HL-60 (cell line): ENCODE results near the gene VCPKMT.

Source experiments
- DNase-seq, 2 experiments: peaks; one replicate each; pipeline ENCODE4 v3.0.0-alpha.2; 2010 to 2020; ENCODE audit warnings: low read depth in 1 of 2, low spot score in 1 of 2
- H3K27ac ChIP-seq: fragments of 250-450 bp; sonication (Bioruptor Pico); replicated peaks from 2 replicates; pipeline ENCODE4 v1.5.1; 2020; ENCODE audit warnings: mild to moderate bottlenecking, moderate library complexity
- H3K27me3 ChIP-seq: fragments of 250-450 bp; sonication (Bioruptor Pico); 2 replicates; pipeline ENCODE4 v1.5.1; 2021; ENCODE audit warnings: mild to moderate bottlenecking, moderate library complexity; ENCODE audit not compliant: insufficient read depth, poor library complexity, severe bottlenecking
- H3K4me3 ChIP-seq: replicated peaks from 2 replicates; pipeline ENCODE4 v1.5.1; 2011; ENCODE audit warnings: mild to moderate bottlenecking, control low read depth, low read length; ENCODE audit not compliant: insufficient read depth
- CTCF ChIP-seq: IDR thresholded peaks from one replicate; pipeline ENCODE4 v1.5.1; 2011; ENCODE audit warnings: low read length, control low read depth, inconsistent platforms; ENCODE audit not compliant: insufficient read depth
- GABPA ChIP-seq: IDR thresholded peaks from 2 replicates; pipeline ENCODE4 v1.6.1; 2012; ENCODE audit warnings: low read depth
- POLR2AphosphoS5 ChIP-seq: IDR thresholded peaks from 2 replicates; pipeline ENCODE4 v1.6.1; 2012; ENCODE audit warnings: low read depth
- SPI1 ChIP-seq: IDR thresholded peaks from 2 replicates; pipeline ENCODE4 v1.6.1; 2012; ENCODE audit warnings: low read depth, mild to moderate bottlenecking, borderline replicate concordance
- TF ChIP-seq, protein P1 (sequence below): IDR thresholded peaks from 2 replicates; pipeline ENCODE4 v1.6.1; 2012; ENCODE audit warnings: low read depth; ENCODE audit not compliant: insufficient replicate concordance

Gene VCPKMT

GRCh38 chr14:50113381-50114035 is 2.9 kb downstream of the VCPKMT start:
- DNase-seq: no peak
- Histone ChIP-seq H3K27me3 (no peaks in the 10 kb centered on the region), H3K4me3 (no peak overlapping the region), H3K27ac (no peak overlapping the region)
- TF ChIP-seq POLR2AphosphoS5 (no peak), SPI1 (no peak), CTCF (no peak), GABPA (no peak)
- TF ChIP-seq, protein P1, sequence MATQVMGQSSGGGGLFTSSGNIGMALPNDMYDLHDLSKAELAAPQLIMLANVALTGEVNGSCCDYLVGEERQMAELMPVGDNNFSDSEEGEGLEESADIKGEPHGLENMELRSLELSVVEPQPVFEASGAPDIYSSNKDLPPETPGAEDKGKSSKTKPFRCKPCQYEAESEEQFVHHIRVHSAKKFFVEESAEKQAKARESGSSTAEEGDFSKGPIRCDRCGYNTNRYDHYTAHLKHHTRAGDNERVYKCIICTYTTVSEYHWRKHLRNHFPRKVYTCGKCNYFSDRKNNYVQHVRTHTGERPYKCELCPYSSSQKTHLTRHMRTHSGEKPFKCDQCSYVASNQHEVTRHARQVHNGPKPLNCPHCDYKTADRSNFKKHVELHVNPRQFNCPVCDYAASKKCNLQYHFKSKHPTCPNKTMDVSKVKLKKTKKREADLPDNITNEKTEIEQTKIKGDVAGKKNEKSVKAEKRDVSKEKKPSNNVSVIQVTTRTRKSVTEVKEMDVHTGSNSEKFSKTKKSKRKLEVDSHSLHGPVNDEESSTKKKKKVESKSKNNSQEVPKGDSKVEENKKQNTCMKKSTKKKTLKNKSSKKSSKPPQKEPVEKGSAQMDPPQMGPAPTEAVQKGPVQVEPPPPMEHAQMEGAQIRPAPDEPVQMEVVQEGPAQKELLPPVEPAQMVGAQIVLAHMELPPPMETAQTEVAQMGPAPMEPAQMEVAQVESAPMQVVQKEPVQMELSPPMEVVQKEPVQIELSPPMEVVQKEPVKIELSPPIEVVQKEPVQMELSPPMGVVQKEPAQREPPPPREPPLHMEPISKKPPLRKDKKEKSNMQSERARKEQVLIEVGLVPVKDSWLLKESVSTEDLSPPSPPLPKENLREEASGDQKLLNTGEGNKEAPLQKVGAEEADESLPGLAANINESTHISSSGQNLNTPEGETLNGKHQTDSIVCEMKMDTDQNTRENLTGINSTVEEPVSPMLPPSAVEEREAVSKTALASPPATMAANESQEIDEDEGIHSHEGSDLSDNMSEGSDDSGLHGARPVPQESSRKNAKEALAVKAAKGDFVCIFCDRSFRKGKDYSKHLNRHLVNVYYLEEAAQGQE: no peak

DNA sequence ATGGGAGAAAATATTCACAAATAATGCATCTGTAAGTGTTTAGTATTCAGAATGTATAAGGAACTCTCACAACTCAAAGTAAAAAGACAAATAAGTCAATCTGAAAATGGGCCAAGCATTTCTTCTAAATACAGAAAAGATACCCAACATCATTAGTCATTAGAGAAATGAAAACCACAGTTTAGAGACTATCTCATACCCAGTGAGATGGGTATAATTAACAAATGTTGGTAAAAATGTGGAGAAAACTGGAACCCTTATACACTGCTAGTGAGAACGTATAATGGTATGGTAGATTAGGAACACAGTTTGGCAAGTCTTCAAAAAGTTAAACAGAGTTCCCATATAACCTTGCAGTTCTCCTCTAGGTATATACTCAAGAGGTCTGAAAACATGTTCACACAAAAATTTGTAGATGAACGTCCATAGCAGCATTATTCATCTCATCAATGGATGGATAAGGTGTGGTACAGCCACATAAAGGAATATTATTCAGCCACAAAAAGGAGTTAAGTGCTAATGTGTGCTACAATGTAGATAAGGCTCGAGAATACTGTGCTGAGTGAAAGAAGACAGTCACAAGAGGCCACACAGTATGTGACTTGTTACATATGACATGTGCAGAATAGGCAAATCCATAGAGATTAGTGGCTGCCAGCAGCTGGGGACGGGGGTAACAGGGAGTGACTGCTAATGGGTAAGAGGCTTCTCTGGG is 5.9 kb downstream of the VCPKMT start:
- Histone ChIP-seq H3K27ac (no peak overlapping the region), H3K27me3 (no peaks in the 10 kb centered on the region), H3K4me3 (no peak overlapping the region)
- no peak for TF ChIP-seq POLR2AphosphoS5
- TF ChIP-seq, protein P1: no peak
- no peak for TF ChIP-seq SPI1
- TF ChIP-seq GABPA: no peak
- TF ChIP-seq CTCF: no peak
- DNase-seq: no peak

DNA sequence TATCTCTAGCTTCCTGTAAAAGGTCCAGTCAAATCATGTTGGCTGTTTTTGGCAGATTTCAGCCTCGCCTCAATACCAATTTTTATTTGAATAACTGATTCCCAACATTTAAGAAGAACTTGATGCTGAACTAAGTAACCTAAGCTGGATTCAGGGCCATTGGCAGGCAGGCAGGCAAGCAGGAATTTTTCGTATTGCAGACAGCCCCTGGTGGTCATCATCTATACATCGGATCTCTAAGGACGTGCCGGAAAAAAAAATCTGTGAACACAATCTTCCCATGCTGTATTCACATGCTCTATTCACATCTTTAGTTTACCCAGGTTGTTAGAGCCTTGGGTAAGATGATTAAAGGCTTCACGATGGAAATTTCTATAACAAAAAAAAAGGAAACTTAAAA is 7.0 kb downstream of the VCPKMT start:
- TF ChIP-seq SPI1 (no peak), CTCF (no peak), GABPA (no peak), POLR2AphosphoS5 (no peak)
- TF ChIP-seq, protein P1: no peak
- no peak overlapping the region for H3K27ac ChIP-seq

More for the DNA sequence above, 7.0 kb downstream of the VCPKMT start:
- H3K27me3 ChIP-seq: no peaks in the 10 kb centered on the region
- DNase-seq: no peak
- H3K4me3 ChIP-seq: no peak overlapping the region
